Peyer's patch (tissue), 4 donors: ENCODE data around the gene IGLL1. TPM values are rescaled to one million over a fixed set of nuclear protein-coding genes. Genes with fewer than 3 reads are reported as not detected.

ENCODE experiments used
- DNase-seq, 3 donors: peaks; one replicate each; pipeline ENCODE4 v3.0.0-alpha.2; 2017 to 2019
- H3K27ac ChIP-seq, 4 donors: fragments of 200-600 bp; sonication (generic); one replicate each; pipeline ENCODE4 v1.5.1; 2016 to 2019
- H3K27me3 ChIP-seq, 2 donors: fragments of 200-600 bp; sonication (generic); one replicate each; pipeline ENCODE4 v1.5.1; 2019
- H3K36me3 ChIP-seq, 3 donors: fragments of 200-600 bp; sonication (generic); one replicate each; pipeline ENCODE4 v1.5.1; 2016 to 2019
- H3K4me1 ChIP-seq, 4 donors: fragments of 200-600 bp; sonication (generic); one replicate each; pipeline ENCODE4 v1.5.1; 2016 to 2019
- H3K4me3 ChIP-seq, 4 donors: fragments of 200-600 bp; sonication (generic); 1 replicate in 3 of 4; 2 replicates in 1 of 4; pipeline ENCODE4 v1.5.1; 2016 to 2019; ENCODE audit warnings: mild to moderate bottlenecking in 1 of 4
- H3K9me3 ChIP-seq, 4 donors: fragments of 200-600 bp; sonication (generic); one replicate each; pipeline ENCODE4 v1.5.1; 2016 to 2019; ENCODE audit warnings: mild to moderate bottlenecking in 1 of 4
- CTCF ChIP-seq, 6 experiments: fragments of 450-650 bp in 4 of 6; fragments of 200-600 bp in 2 of 6; sonication (generic) in 1 of 6; IDR thresholded peaks; one replicate each; pipeline ENCODE4 v1.5.1; 2017 to 2019; ENCODE audit warnings: antibody characterized with exemption in 6 of 6, mild to moderate bottlenecking in 3 of 6, moderate library complexity in 1 of 6
- POLR2A ChIP-seq, 2 donors: fragments of 450-650 bp; IDR thresholded peaks; one replicate each; pipeline ENCODE4 v1.5.1; 2017; ENCODE audit warnings: antibody characterized with exemption in 2 of 2, mild to moderate bottlenecking in 2 of 2, moderate library complexity in 2 of 2
- total RNA-seq, 4 donors: library from RNA; depleted of rRNA; stranded (reverse); fragments of >200 nt; gene quantifications; one replicate each; pipeline ENCODE4 v1.1.0, GENCODE V29; 2016

Gene IGLL1
- total RNA-seq, 4 donors from 2014 or later: not detected

GRCh38 chr22:23571486-23571885, 8.6 kb downstream of the IGLL1 start:
- TF ChIP-seq CTCF (IDR thresholded peaks at IDR 0.05) (no peak), POLR2A (IDR thresholded peaks at IDR 0.05) (no peak)
- H3K27ac ChIP-seq: no peak overlapping the region
- no peaks in the 10 kb centered on the region for H3K9me3 ChIP-seq
- DNase-seq: peak in 1 of 3 donors; percentile 13
- no peak overlapping the region for H3K4me3 ChIP-seq
- H3K4me1 ChIP-seq: peaks cover 0 to under 1% (median 0%) of the 10 kb centered on the region in 4 donors
- peaks cover 0 to under 1% of the 10 kb centered on the region in 2 donors for H3K27me3 ChIP-seq
- H3K36me3 ChIP-seq: no peaks in the 10 kb centered on the region

- DNase-seq: peak in 1 of 3 donors; percentile 43
- Histone ChIP-seq H3K27me3 (peaks cover 0 to 9% of the 10 kb centered on the region in 2 donors), H3K4me3 (no peak overlapping the region), H3K36me3 (no peaks in the 10 kb centered on the region), H3K4me1 (peaks cover 0 to 9% (median 2%) of the 10 kb centered on the region in 4 donors), H3K27ac (no peak overlapping the region), H3K9me3 (no peaks in the 10 kb centered on the region)
- no peak for TF ChIP-seq CTCF (IDR thresholded peaks at IDR 0.05)
- no peak for TF ChIP-seq POLR2A (IDR thresholded peaks at IDR 0.05)
Observed at GRCh38 chr22:23570681-23571080, 9.4 kb downstream of the IGLL1 start.

GRCh38 chr22:23569716-23570115, 10.4 kb downstream of the IGLL1 start:
- peak in 1 of 3 donors; percentile 39 for DNase-seq
- H3K36me3 ChIP-seq: no peaks in the 10 kb centered on the region
- TF ChIP-seq CTCF (IDR thresholded peaks at IDR 0.05) (no peak), POLR2A (IDR thresholded peaks at IDR 0.05) (no peak)
- H3K4me3 ChIP-seq: no peak overlapping the region
- H3K27me3 ChIP-seq: peaks cover 0 to 10% of the 10 kb centered on the region in 2 donors
- H3K27ac ChIP-seq: no peak overlapping the region
- H3K4me1 ChIP-seq: peaks cover 0 to 14% (median 2%) of the 10 kb centered on the region in 4 donors
- H3K9me3 ChIP-seq: no peaks in the 10 kb centered on the region

GRCh38 chr22:23569291-23569690, 10.8 kb downstream of the IGLL1 start:
- peak in 1 of 3 donors; percentile 20 for DNase-seq
- Histone ChIP-seq H3K27ac (no peak overlapping the region), H3K9me3 (no peaks in the 10 kb centered on the region), H3K4me1 (peaks cover 0 to 14% (median 2%) of the 10 kb centered on the region in 4 donors), H3K4me3 (no peak overlapping the region), H3K36me3 (no peaks in the 10 kb centered on the region), H3K27me3 (peaks cover 0 to 10% of the 10 kb centered on the region in 2 donors)
- no peak for TF ChIP-seq POLR2A (IDR thresholded peaks at IDR 0.05)
- TF ChIP-seq CTCF (IDR thresholded peaks at IDR 0.05): no peak

GRCh38 chr22:23566705-23567475, 13.2 kb downstream of the IGLL1 start:
- H3K4me3 ChIP-seq: peak overlapping the region; percentile 22 to 56 (median 48)
- H3K36me3 ChIP-seq: no peaks in the 10 kb centered on the region
- peak in 1 of 3 donors; percentile 34 for DNase-seq
- H3K9me3 ChIP-seq: no peaks in the 10 kb centered on the region
- H3K27me3 ChIP-seq: peaks cover 0 to 10% of the 10 kb centered on the region in 2 donors
- TF ChIP-seq CTCF (IDR thresholded peaks at IDR 0.05): no peak
- no peak for TF ChIP-seq POLR2A (IDR thresholded peaks at IDR 0.05)
- peaks cover 0 to 14% (median 2%) of the 10 kb centered on the region in 4 donors for H3K4me1 ChIP-seq
- no peak overlapping the region for H3K27ac ChIP-seq
